Skeletal muscle tissue (tissue), 4 donors: ENCODE data around the gene LRRC27. TPM values are rescaled to one million over a fixed set of nuclear protein-coding genes. Genes with fewer than 3 reads are reported as not detected.
A peak's percentile ranks its signal among the peaks of the same experiment; 100 is the strongest.

Source experiments
- H3K27ac ChIP-seq: one replicate; pipeline ENCODE4 v1.7.0; 2013; ENCODE audit warnings: mild to moderate bottlenecking, low read depth, low read length, inconsistent platforms
- H3K27me3 ChIP-seq, 3 donors: one replicate each; pipeline ENCODE4 v1.7.0; 2013; ENCODE audit warnings: low read length in 3 of 3; ENCODE audit not compliant: control insufficient read depth in 3 of 3, insufficient read depth in 3 of 3
- H3K36me3 ChIP-seq, 3 donors: one replicate each; pipeline ENCODE4 v1.7.0; 2013; ENCODE audit warnings: low read length in 3 of 3; ENCODE audit not compliant: control insufficient read depth in 3 of 3, insufficient read depth in 3 of 3
- H3K4me1 ChIP-seq, 3 donors: one replicate each; pipeline ENCODE4 v1.7.0; 2013; ENCODE audit warnings: low read length in 3 of 3, mild to moderate bottlenecking in 3 of 3; ENCODE audit not compliant: control insufficient read depth in 3 of 3, insufficient read depth in 3 of 3
- H3K4me3 ChIP-seq, 3 donors: one replicate each; pipeline ENCODE4 v1.7.0; 2013; ENCODE audit warnings: low read length in 3 of 3
- H3K9ac ChIP-seq, 3 donors: one replicate each; pipeline ENCODE4 v1.7.0; 2013; ENCODE audit warnings: low read length in 3 of 3, mild to moderate bottlenecking in 3 of 3, moderate library complexity in 2 of 3, low read depth in 1 of 3
- H3K9me3 ChIP-seq, 3 donors: one replicate each; pipeline ENCODE4 v1.7.0; 2013; ENCODE audit warnings: low read length in 3 of 3; ENCODE audit not compliant: control insufficient read depth in 3 of 3
- total RNA-seq: library from RNA; depleted of rRNA; stranded (reverse); fragments of >200 nt; gene quantifications from one replicate; pipeline ENCODE4 v1.2.3, GENCODE V29; 2014
- donor health status: Osteomylitis.

LRRC27 gene
- total RNA-seq, 1 donor from 2014 or later: 2.6 TPM

DNA sequence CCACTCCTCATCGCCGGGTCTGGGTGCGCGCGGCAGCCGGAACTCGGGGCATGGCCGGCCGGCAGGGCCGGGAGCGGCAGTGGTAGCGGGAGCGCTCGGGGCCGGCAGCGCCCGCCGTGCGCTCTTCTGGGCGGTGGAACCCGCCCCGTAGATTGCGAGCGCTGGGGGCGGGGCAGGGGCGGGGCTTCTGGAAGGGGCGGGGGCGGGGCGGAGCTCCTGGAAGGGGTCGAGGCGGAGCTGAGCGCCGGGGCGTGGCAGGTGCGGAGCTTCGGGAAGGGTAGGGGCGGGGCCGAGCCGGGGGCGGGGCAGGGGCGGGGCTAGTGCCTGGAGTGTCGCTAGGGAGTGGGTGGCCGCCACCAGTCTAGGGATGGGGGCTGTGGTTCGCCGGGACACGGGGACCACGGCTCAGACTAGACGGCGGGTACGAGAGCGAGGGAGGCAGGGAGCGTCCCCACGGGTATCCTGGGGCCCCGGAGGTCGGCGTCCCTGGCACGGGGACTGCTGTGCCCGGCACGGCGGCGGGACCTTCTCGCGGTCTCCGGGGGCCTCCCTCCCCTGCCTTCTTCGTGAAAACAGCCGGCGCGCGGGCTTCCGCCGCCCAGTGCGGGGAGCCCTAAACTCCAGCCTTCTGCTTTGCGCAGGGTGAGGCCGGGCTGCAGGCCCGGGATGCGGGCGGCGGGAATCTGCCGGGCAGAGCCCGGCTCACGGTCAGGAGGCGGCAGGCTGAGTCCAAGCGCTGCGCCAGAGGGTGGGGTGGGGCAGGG is 24.0 kb upstream of the LRRC27 start, which contains the start of gene STK32C:
Gene STK32C (minus strand): TSS at position 128 of the 764 bp plus-strand sequence. CDS start 117 bp downstream, at position 11.
- H3K27ac ChIP-seq: peak within 1 kb of the TSS; percentile 42
- peaks cover 0 to 20% (median 4%) of the 10 kb centered on the region in 3 donors for H3K27me3 ChIP-seq
- no peaks in the 10 kb centered on the region for H3K36me3 ChIP-seq
- no peaks in the 10 kb centered on the region for H3K9me3 ChIP-seq
- peak within 1 kb of the TSS; percentile 57 to 78 (median 75) for H3K9ac ChIP-seq
- peaks cover 0 to 19% (median 16%) of the 10 kb centered on the region in 3 donors for H3K4me1 ChIP-seq
- peak within 1 kb of the TSS; percentile 67 to 87 (median 80) for H3K4me3 ChIP-seq

DNA sequence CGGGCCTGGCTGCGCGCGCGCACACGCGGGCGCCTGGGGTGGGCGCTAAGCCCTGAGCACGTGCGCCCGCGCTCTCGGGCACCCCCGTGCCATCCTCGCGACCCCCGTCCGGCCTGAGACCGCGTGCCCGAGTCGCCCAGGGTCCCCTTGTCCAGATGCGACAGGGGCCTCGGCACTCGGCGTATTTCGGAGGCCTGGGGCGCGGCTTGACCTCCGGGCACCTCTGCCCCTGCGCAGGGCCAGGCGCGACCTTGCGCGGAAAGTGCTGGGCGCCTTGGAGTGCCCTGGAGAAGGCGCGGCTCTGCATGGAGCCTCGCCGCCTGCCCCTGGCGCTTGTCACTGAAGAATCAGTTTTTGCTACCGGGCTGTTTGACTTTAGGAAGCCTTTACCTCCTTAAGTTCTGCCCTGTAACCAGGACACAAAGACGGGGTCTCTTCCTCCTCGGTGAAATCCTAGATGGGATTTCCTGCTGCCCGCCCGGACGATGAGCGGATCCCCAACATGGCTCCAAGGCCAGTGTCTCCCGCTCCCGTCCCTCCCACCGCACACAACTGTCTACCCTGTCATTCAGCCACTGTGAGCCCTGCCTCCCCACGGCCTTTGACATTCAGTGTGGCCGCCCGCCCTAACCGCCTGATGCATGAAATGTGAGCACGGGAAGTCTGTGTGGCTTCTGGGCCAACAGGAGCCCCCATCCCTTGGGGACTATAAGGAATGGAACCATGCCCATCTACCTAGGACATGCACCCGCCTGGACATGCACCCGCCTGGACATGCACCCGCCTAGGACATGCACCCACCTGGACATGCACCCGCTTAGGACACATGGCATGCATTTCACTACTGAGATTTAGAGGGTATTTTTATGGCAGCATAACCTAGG is 23.2 kb upstream of the LRRC27 start:
- Histone ChIP-seq H3K4me3 (peak overlapping the region; percentile 67 to 87 (median 80)), H3K36me3 (no peaks in the 10 kb centered on the region), H3K9ac (peak overlapping the region; percentile 43 to 78 (median 75)), H3K27me3 (peaks cover 0 to 20% (median 4%) of the 10 kb centered on the region in 3 donors), H3K4me1 (peaks cover 0 to 19% (median 16%) of the 10 kb centered on the region in 3 donors), H3K27ac (peak overlapping the region; percentile 42), H3K9me3 (peaks cover 0 to 2% (median 0%) of the 10 kb centered on the region in 3 donors)

DNA sequence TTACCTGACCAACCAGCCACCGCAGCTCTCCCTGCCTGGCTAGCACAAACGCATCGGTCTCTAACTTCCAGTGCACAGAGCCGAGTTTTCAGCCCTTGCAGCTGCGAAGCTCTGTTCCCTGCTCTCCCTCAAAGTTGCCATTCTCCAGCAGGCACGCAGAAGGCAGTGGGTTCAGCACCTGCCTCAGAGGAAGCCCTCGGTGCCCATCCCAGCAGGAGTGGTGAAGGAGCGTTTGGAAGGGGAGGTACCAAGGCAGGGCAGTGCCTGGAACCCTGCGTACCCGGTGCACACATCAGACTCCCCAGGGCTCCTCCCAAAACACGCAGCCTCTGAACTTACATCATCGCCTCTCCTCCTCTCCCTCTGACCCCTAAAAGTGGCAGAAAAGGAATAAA is 22.5 kb upstream of the LRRC27 start:
- no peak overlapping the region for H3K27ac ChIP-seq
- H3K27me3 ChIP-seq: peaks cover 0 to 18% (median 4%) of the 10 kb centered on the region in 3 donors
- peaks cover 0 to 19% (median 16%) of the 10 kb centered on the region in 3 donors for H3K4me1 ChIP-seq
- peaks cover 0 to 3% (median 2%) of the 10 kb centered on the region in 3 donors for H3K9me3 ChIP-seq
- H3K4me3 ChIP-seq: no peak overlapping the region
- no peaks in the 10 kb centered on the region for H3K36me3 ChIP-seq
- no peak overlapping the region for H3K9ac ChIP-seq

DNA sequence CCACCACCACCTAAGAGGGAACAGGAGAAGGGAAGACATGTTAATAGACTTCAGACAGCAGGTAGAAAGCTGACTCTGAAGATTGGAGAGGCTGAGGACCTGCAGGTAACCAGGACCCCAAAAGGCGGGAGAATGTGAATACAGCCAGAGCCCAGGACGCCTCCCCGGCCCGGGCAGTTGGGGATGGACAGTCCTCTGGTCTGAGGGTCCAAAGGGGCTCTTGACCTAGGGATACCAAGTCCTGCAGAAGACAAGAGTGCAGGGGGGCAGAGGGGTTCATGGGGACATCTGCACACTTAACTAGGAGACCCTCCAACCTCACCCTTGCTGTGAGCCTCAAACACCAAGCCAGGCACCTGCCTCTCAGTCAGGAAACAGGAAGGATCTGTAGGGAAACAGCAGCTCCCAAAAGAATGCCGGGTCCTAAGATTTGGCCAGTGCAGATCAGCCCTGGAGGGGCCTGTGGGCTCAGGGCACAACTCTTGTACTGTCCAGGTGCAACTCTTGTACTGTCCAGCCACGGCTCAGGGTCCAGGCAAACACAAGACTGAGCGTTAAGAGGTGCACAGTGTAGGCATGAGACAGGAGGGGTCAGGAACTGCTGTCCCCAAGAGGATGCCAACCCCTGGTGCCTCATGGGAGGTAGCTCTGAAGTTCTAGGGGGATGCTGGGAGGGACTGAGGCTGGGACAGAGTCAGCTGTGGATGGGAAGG is 22.0 kb upstream of the LRRC27 start:
- Histone ChIP-seq H3K4me1 (peaks cover 0 to 19% (median 16%) of the 10 kb centered on the region in 3 donors), H3K27ac (no peak overlapping the region), H3K27me3 (peaks cover 0 to 17% (median 4%) of the 10 kb centered on the region in 3 donors), H3K9me3 (peaks cover 0 to 3% (median 2%) of the 10 kb centered on the region in 3 donors), H3K9ac (no peak overlapping the region), H3K4me3 (no peak overlapping the region), H3K36me3 (no peaks in the 10 kb centered on the region)

DNA sequence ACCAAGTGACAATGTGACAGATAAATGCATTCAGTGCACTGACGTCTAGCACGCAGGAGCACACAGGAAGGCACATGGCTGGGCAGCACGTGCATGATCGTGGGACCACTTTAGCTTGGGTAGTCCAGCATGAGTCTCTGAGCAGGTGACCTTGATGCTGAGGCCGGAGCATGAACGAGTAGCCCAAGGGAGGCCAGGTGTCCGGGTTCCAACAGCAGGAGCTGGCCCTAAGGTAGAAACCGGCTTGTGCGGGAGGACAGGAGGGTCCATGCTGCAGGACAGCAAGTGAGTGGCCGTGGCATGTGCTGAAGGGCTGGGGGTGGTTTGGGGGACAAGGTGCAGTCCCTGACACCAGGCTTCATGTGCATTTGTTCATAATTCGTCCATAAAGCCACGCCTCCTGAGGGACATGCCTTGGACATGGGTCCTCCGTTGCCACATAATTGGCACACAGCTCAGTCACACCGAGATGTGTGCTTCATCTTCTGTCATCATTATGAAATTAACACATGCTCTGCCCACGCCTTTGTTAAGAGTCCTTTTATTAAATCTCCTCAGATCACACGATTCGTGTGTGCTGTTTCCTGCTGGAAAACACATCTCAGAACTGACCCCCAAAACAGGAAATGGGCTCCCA is 21.2 kb upstream of the LRRC27 start:
- H3K9me3 ChIP-seq: peaks cover 0 to 3% (median 2%) of the 10 kb centered on the region in 3 donors
- peaks cover 0 to 19% (median 16%) of the 10 kb centered on the region in 3 donors for H3K4me1 ChIP-seq
- H3K9ac ChIP-seq: no peak overlapping the region
- no peak overlapping the region for H3K27ac ChIP-seq
- H3K27me3 ChIP-seq: peaks cover 0 to 11% (median 4%) of the 10 kb centered on the region in 3 donors
- no peaks in the 10 kb centered on the region for H3K36me3 ChIP-seq
- H3K4me3 ChIP-seq: no peak overlapping the region

DNA sequence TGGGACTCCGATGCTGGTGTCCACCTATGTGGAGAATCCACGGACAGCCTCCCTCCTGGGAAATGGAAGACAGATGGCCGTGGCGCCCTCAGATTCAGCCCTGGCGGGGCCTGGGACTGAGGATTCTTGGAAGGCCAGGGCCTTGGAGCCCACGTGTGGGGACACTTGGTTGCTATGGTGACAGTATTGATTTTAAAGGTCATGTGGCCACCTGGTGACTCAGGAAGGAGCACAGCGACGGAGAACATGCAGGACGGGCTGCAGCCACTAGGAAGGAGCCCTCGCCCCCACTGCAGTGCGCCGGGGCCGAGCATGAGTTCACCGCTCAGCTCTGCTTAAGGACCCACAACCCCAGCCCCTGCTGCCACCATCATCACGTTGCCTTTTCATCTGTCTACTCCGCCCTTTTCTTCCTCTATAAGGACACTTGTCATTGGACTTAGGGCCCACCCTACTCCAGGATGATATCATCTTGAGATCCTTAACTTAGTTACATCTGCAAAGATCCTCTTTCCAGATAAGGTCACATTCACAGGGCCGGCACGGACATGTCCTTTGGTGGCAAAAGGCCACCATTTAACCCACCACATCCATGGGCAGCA is 20.6 kb upstream of the LRRC27 start:
- Histone ChIP-seq H3K9ac (no peak overlapping the region), H3K36me3 (no peaks in the 10 kb centered on the region), H3K4me1 (peaks cover 0 to 19% (median 16%) of the 10 kb centered on the region in 3 donors), H3K4me3 (no peak overlapping the region), H3K9me3 (peaks cover 0 to 3% (median 2%) of the 10 kb centered on the region in 3 donors), H3K27me3 (peaks cover 0 to 6% (median 4%) of the 10 kb centered on the region in 3 donors), H3K27ac (no peak overlapping the region)

DNA sequence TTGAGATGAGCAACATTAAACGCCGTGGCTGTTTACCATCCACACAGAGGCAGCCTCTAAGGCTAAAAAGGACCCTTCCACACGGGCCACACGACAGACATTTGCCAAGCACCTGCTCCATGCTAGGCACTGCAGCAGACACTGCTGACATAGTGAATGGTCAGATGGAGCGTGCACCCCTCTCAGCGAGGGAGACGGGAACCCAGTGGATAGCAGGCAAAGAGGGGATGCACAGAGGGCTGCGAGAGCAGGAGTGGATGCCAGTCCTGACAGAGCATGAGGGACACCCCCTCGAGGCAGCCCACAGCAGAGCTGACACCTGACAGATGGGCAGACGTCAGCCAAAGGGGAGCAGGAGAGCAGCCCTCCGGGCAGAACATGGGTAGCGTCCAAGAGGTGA is 18.7 kb upstream of the LRRC27 start:
- peaks cover 0 to 3% (median 2%) of the 10 kb centered on the region in 3 donors for H3K9me3 ChIP-seq
- H3K36me3 ChIP-seq: no peaks in the 10 kb centered on the region
- H3K27ac ChIP-seq: no peak overlapping the region
- no peak overlapping the region for H3K9ac ChIP-seq
- peaks cover 0 to 11% (median 11%) of the 10 kb centered on the region in 3 donors for H3K4me1 ChIP-seq
- no peak overlapping the region for H3K4me3 ChIP-seq
- H3K27me3 ChIP-seq: no peaks in the 10 kb centered on the region

DNA sequence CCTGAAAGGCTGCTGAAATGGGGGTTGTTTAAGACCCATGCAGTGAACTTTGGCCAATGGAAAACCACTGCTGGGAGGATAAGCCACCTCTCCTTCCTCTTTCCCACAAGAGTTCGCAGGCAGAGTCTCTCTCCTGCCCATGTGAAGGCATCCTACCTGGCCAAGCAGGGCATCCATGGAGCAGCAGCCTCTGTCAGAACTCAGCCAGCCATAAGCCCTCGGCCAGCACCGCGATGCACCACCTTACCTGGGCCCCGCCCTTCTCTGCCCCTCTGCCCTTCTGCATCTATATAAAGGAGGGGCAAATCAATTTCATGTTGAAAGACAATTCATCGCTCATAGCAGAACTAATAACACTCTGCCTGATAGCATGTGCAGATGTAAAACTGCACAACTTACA is 18.1 kb upstream of the LRRC27 start:
- no peaks in the 10 kb centered on the region for H3K36me3 ChIP-seq
- no peaks in the 10 kb centered on the region for H3K27me3 ChIP-seq
- H3K9ac ChIP-seq: no peak overlapping the region
- H3K27ac ChIP-seq: no peak overlapping the region
- no peak overlapping the region for H3K4me3 ChIP-seq
- H3K9me3 ChIP-seq: peaks cover 0 to 3% (median 2%) of the 10 kb centered on the region in 3 donors
- H3K4me1 ChIP-seq: peaks cover 0 to 8% (median 7%) of the 10 kb centered on the region in 3 donors

DNA sequence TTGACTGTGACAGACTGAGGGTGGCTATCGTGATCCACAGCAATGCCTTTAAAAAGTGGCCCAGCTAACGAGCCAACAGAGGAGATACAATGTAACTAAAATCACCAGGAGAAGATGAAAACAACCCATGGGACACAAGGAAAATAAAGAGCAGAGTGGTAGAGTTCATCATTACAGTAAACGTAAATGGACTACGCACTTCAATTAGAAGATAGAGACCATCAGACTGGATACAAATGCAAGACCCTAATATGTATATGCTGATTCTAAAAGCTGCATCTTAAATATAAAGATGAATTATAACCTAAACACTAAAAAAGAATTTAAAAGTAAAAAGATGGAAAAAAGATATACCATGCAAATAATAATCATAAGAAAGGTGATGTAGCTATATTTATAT is 17.7 kb upstream of the LRRC27 start:
- H3K27ac ChIP-seq: no peak overlapping the region
- no peak overlapping the region for H3K4me3 ChIP-seq
- peaks cover 0 to 4% (median 2%) of the 10 kb centered on the region in 3 donors for H3K4me1 ChIP-seq
- no peaks in the 10 kb centered on the region for H3K36me3 ChIP-seq
- no peak overlapping the region for H3K9ac ChIP-seq
- H3K9me3 ChIP-seq: peaks cover 0 to 3% (median 2%) of the 10 kb centered on the region in 3 donors
- no peaks in the 10 kb centered on the region for H3K27me3 ChIP-seq
